Parathyroid adenoma (tissue), 2 donors: Measurements from ENCODE around the gene TMEM163.

ENCODE experiments used
- H2AFZ ChIP-seq: fragments of 300-600 bp; sonication (generic); one replicate; pipeline ENCODE4 v1.7.0; 2017; ENCODE audit warnings: antibody characterized with exemption, mild to moderate bottlenecking
- H3K27ac ChIP-seq: fragments of 300-600 bp; sonication (generic); one replicate; pipeline ENCODE4 v1.7.0; 2017
- H3K27me3 ChIP-seq: fragments of 300-600 bp; sonication (generic); one replicate; pipeline ENCODE4 v1.7.0; 2017; ENCODE audit warnings: low read length; ENCODE audit not compliant: control insufficient read depth, insufficient read depth
- H3K36me3 ChIP-seq: fragments of 300-600 bp; sonication (generic); one replicate; pipeline ENCODE4 v1.7.0; 2017; ENCODE audit warnings: low read length; ENCODE audit not compliant: control insufficient read depth, insufficient read depth
- H3K4me1 ChIP-seq: fragments of 300-600 bp; sonication (generic); one replicate; pipeline ENCODE4 v1.7.0; 2017; ENCODE audit warnings: control low read depth
- H3K4me2 ChIP-seq: fragments of 300-600 bp; sonication (generic); one replicate; pipeline ENCODE4 v1.7.0; 2017; ENCODE audit warnings: low read length
- H3K4me3 ChIP-seq: fragments of 300-600 bp; sonication (generic); one replicate; pipeline ENCODE4 v1.7.0; 2017; ENCODE audit warnings: low read depth, low read length
- H3K79me2 ChIP-seq: fragments of 300-600 bp; sonication (generic); one replicate; pipeline ENCODE4 v1.7.0; 2017; ENCODE audit warnings: control low read depth
- H3K9ac ChIP-seq: fragments of 300-600 bp; sonication (generic); one replicate; pipeline ENCODE4 v1.7.0; 2017; ENCODE audit warnings: mild to moderate bottlenecking
- H3K9me3 ChIP-seq: fragments of 300-600 bp; sonication (generic); one replicate; pipeline ENCODE4 v1.7.0; 2017; ENCODE audit warnings: low read length; ENCODE audit not compliant: control insufficient read depth
- CTCF ChIP-seq: fragments of 300-600 bp; sonication (generic); IDR thresholded peaks from one replicate; pipeline ENCODE4 v1.7.0; 2017; ENCODE audit warnings: antibody characterized with exemption, mild to moderate bottlenecking
- donor health status: primary hyperparathyroidism.

Gene TMEM163

DNA sequence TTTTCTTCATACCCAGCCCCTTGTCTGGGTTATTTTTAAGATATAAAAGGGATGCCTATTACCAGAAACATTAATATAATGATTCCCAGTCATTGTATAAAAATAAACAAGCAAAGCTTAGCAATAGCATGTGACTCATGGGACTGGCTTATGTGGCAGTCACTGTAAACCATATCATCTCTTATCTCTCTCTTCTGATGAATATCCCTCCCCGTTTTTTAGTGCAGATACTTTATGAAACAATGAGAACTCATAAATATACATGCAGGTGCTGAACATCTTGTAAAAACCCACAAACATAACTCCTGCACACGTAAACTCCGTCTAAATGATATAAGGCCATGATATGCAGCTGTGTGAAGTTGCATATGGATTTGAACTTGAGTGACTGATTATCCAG, 310.0 kb downstream of the TMEM163 start:
- no peaks in the 10 kb centered on the region for H3K79me2 ChIP-seq
- no peak overlapping the region for H3K9ac ChIP-seq
- H3K36me3 ChIP-seq: no peaks in the 10 kb centered on the region
- H3K4me1 ChIP-seq: no peaks in the 10 kb centered on the region
- H3K9me3 ChIP-seq: no peaks in the 10 kb centered on the region
- H3K27ac ChIP-seq: no peak overlapping the region
- H3K4me3 ChIP-seq: no peak overlapping the region
- no peak overlapping the region for H2AFZ ChIP-seq
- no peak overlapping the region for H3K4me2 ChIP-seq
- no peak for TF ChIP-seq CTCF
- H3K27me3 ChIP-seq: no peaks in the 10 kb centered on the region

DNA sequence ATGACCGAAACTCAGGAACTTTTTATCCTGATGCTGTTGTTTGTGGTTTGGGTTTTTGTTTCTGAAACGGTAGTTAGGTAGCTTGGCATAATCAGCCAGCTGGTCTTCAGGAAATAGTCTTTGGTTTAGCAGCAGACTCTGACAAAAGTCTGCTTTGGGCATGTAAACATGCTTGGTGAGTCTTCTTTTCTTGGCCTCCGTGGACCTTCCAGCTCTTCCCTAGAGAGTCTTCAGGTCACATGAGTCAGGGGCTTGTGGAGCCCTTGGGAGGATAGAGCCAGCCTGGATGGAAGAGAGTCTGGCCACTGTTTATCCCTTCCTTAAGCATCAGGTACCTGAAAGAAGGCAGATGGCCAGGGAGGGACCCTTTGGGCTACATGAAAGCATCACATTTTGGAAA, 310.4 kb downstream of the TMEM163 start:
- no peak overlapping the region for H2AFZ ChIP-seq
- no peak overlapping the region for H3K4me3 ChIP-seq
- no peaks in the 10 kb centered on the region for H3K36me3 ChIP-seq
- no peak overlapping the region for H3K4me2 ChIP-seq
- no peaks in the 10 kb centered on the region for H3K4me1 ChIP-seq
- H3K9ac ChIP-seq: no peak overlapping the region
- no peaks in the 10 kb centered on the region for H3K27me3 ChIP-seq
- H3K79me2 ChIP-seq: no peaks in the 10 kb centered on the region
- no peak overlapping the region for H3K27ac ChIP-seq
- no peak for TF ChIP-seq CTCF
- H3K9me3 ChIP-seq: no peaks in the 10 kb centered on the region

DNA sequence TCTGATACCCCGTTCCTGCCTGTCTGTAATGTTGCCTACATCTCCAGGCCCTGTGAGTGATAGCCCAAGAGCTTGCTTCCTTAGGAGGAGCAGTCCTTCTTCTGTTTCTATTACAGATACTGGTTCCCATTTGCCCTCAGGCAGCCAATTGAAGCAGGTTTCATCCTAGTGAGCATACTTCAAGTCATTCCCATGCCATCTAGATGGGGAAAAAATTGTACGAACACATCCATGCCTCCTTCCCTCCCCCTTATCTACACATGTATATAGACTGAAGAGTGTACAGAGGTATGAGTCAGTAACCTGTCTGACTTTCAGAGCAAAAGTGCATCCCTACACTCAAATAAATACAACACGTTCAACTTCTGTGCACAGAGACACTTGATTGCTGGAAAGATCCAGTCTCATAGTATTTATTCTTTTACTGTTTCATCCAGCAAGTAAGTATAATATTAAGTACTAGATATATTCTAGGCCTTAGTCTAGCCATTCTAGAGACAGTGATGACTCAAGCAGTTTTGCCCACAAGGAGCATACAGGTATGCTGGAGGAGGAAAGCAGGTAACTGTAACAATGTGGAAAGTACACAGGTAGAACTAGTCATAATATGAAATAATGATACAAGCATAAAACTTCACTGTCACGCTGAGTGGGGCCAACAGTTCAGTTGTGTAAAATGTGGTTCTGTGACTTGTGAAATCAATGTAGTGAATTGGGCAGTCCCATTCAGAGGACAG, 311.5 kb downstream of the TMEM163 start:
- Histone ChIP-seq H3K79me2 (no peaks in the 10 kb centered on the region), H2AFZ (no peak overlapping the region), H3K4me3 (no peak overlapping the region), H3K4me1 (no peaks in the 10 kb centered on the region), H3K27me3 (no peaks in the 10 kb centered on the region), H3K9ac (no peak overlapping the region), H3K36me3 (no peaks in the 10 kb centered on the region), H3K9me3 (no peaks in the 10 kb centered on the region), H3K27ac (no peak overlapping the region), H3K4me2 (no peak overlapping the region)
- TF ChIP-seq CTCF: no peak

- Histone ChIP-seq H3K9me3 (no peaks in the 10 kb centered on the region), H3K4me3 (no peak overlapping the region), H3K79me2 (no peaks in the 10 kb centered on the region), H3K4me1 (no peaks in the 10 kb centered on the region), H3K4me2 (no peak overlapping the region), H3K9ac (no peak overlapping the region), H3K27me3 (no peaks in the 10 kb centered on the region), H3K27ac (no peak overlapping the region), H3K36me3 (no peaks in the 10 kb centered on the region), H2AFZ (no peak overlapping the region)
- no peak for TF ChIP-seq CTCF
Observed at GRCh38 chr2:134406736-134407135, 312.1 kb downstream of the TMEM163 start.

DNA sequence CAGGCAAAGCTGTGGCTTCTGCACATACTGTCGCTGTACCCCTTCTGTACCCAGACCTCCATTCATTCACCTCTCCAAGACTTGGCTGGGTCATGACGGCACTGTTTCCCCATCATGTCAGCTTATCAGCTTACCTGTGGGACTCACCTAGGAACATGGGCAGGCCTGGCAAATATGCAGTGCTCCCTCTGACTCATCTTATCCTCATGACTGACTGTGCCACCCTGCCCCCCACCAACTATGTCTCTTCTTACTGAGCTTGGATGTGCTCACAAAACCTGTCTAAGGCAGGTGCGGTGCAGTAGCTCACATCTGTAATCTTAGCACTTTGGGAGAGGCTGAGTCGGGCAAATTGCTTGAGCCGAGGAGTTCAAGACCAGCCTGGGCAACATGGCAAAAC, 312.5 kb downstream of the TMEM163 start:
- Histone ChIP-seq H3K27me3 (no peaks in the 10 kb centered on the region), H2AFZ (no peak overlapping the region), H3K9me3 (no peaks in the 10 kb centered on the region), H3K4me1 (no peaks in the 10 kb centered on the region), H3K9ac (no peak overlapping the region), H3K36me3 (no peaks in the 10 kb centered on the region), H3K27ac (no peak overlapping the region), H3K79me2 (no peaks in the 10 kb centered on the region), H3K4me2 (no peak overlapping the region), H3K4me3 (no peak overlapping the region)
- no peak for TF ChIP-seq CTCF
